HuH-7 (cell line): Measurements from ENCODE around the gene TMEM9.

Experiments used
- DNase-seq: peaks from one replicate; pipeline ENCODE4 v3.0.0; 2011; ENCODE audit warnings: low spot score

TMEM9 gene

GRCh38 chr1:201126832-201127754, 27.2 kb downstream of the TMEM9 start, which contains the start of gene ASCL5:
Gene ASCL5 (minus strand): TSS chr1:201127184. CDS start chr1:201115372, 11,812 bp downstream.
- DNase-seq = no peak

GRCh38 chr1:201126463-201126831, 27.8 kb downstream of the TMEM9 start:
- no peak for DNase-seq

GRCh38 chr1:201125800-201126199, 28.5 kb downstream of the TMEM9 start:
- no peak for DNase-seq

GRCh38 chr1:201125019-201125418, 29.3 kb downstream of the TMEM9 start:
- DNase-seq = no peak

- no peak for DNase-seq
These were observed 30.4 kb downstream of the TMEM9 start for GRCh38 chr1:201123866-201124265.

GRCh38 chr1:201122321-201122957, 31.8 kb downstream of the TMEM9 start:
- DNase-seq = no peak

GRCh38 chr1:201119206-201120197, 34.8 kb downstream of the TMEM9 start:
- peak; percentile 90 for DNase-seq

GRCh38 chr1:201116091-201116490, 38.2 kb downstream of the TMEM9 start:
- no peak for DNase-seq

- DNase-seq = no peak
These were observed 38.8 kb downstream of the TMEM9 start for GRCh38 chr1:201115390-201115937.

GRCh38 chr1:201114245-201115131, 39.8 kb downstream of the TMEM9 start:
- DNase-seq = peak; percentile 97

- DNase-seq = no peak
These were observed 40.6 kb downstream of the TMEM9 start for GRCh38 chr1:201113451-201114244.

GRCh38 chr1:201112926-201113325, 41.3 kb downstream of the TMEM9 start:
- DNase-seq = no peak

GRCh38 chr1:201112173-201112731, 42.0 kb downstream of the TMEM9 start, which contains the start of gene CACNA1S:
Gene CACNA1S (minus strand): TSS chr1:201112426. CDS start chr1:201112339, 87 bp downstream.
- DNase-seq = no peak

- DNase-seq = no peak
These were observed 42.6 kb downstream of the TMEM9 start for GRCh38 chr1:201111672-201112071.

GRCh38 chr1:201111156-201111555, 43.1 kb downstream of the TMEM9 start:
- no peak for DNase-seq

- no peak for DNase-seq
These were observed 43.7 kb downstream of the TMEM9 start for GRCh38 chr1:201110616-201111015.

- DNase-seq = no peak
These were observed 44.1 kb downstream of the TMEM9 start for GRCh38 chr1:201110138-201110537.

GRCh38 chr1:201109651-201110050, 44.6 kb downstream of the TMEM9 start:
- DNase-seq = no peak

GRCh38 chr1:201108614-201109013, 45.7 kb downstream of the TMEM9 start:
- DNase-seq = no peak
